Stimulated activated CD8-positive, alpha-beta memory T cell treated with anti-CD3 and anti-CD28 coated beads, Interleukin-12 subunit alpha, Interleukin-12 subunit beta, amount 100 ng/mL, for 24 hours (primary cell): ENCODE measurements around the gene CDC42BPG.

Source experiments
- DNase-seq: peaks from one replicate; pipeline ENCODE4 v3.0.0-alpha.2; 2020; ENCODE audit errors: extremely low read depth

Gene CDC42BPG

GRCh38 chr11:64804346-64805210 lies 39.9 kb downstream of the CDC42BPG start:
- no peak for DNase-seq

- no peak for DNase-seq
These were observed 40.6 kb downstream of the CDC42BPG start for GRCh38 chr11:64803846-64804345.

GRCh38 chr11:64803158-64803845 lies 41.2 kb downstream of the CDC42BPG start, which contains the start of gene MAP4K2:
TSS of gene MAP4K2 (minus strand) at chr11:64803214. CDS start at chr11:64803149, 65 bp downstream.
- peak; percentile 69 for DNase-seq

- DNase-seq: peak; percentile 7
These were observed 41.9 kb downstream of the CDC42BPG start for GRCh38 chr11:64802370-64803157.

- no peak for DNase-seq
These were observed 42.7 kb downstream of the CDC42BPG start for GRCh38 chr11:64801561-64802369.

- DNase-seq: no peak
These were observed 43.3 kb downstream of the CDC42BPG start for GRCh38 chr11:64801158-64801464.

- no peak for DNase-seq
These were observed 43.9 kb downstream of the CDC42BPG start for GRCh38 chr11:64800303-64801157.

- no peak for DNase-seq
These were observed 44.7 kb downstream of the CDC42BPG start for GRCh38 chr11:64799623-64800302.

- no peak for DNase-seq
These were observed 45.2 kb downstream of the CDC42BPG start for GRCh38 chr11:64799256-64799622.

- no peak for DNase-seq
These were observed 47.5 kb downstream of the CDC42BPG start for GRCh38 chr11:64796757-64797541.

- no peak for DNase-seq
These were observed 48.3 kb downstream of the CDC42BPG start for GRCh38 chr11:64796047-64796756.

GRCh38 chr11:64794526-64794925 lies 49.9 kb downstream of the CDC42BPG start:
- no peak for DNase-seq

GRCh38 chr11:64793271-64794160 lies 50.9 kb downstream of the CDC42BPG start:
- no peak for DNase-seq

- no peak for DNase-seq
These were observed 52.0 kb downstream of the CDC42BPG start for GRCh38 chr11:64792482-64792881.

GRCh38 chr11:64791781-64792291 lies 52.6 kb downstream of the CDC42BPG start:
- no peak for DNase-seq

- DNase-seq: no peak
These were observed 54.0 kb downstream of the CDC42BPG start for GRCh38 chr11:64790205-64791095.
